Measurements from ENCODE around the gene HEBP2. TPM values are rescaled to one million over a fixed set of nuclear protein-coding genes. Genes with fewer than 3 reads are reported as not detected.

The HEBP2 gene
- total RNA-seq, 1 experiment from 2014 or later, result 58.9 TPM

GRCh38 chr6:138464085-138464484 lies 60.1 kb downstream of the HEBP2 start:
- H3K36me3 ChIP-seq (ENCODE audit: low read depth, low read length), result no peaks in the 10 kb centered on the region
- H2AFZ ChIP-seq (ENCODE audit: low read length), result no peak overlapping the region
- no peak overlapping the region for H3K4me3 ChIP-seq (ENCODE audit: low read length)
- no peaks in the 10 kb centered on the region for H3K9me2 ChIP-seq (replicated peaks; ENCODE audit: low read length)
- ChIA-PET POLR2A (ENCODE audit: unreplicated experiment) (no interaction called here), CTCF (no interaction called here)
- no TSS peak for BruUV-seq (replicated peaks)
- H3K4me2 ChIP-seq (ENCODE audit: low read length), result no peak overlapping the region
- H4K20me1 ChIP-seq (ENCODE audit: low read length), result no peaks in the 10 kb centered on the region
- peaks cover 6% of the 10 kb centered on the region for H3F3A ChIP-seq (ENCODE audit: low read length, unreplicated experiment)
- no peaks in the 10 kb centered on the region for H3K9me3 ChIP-seq (ENCODE audit: low read length)
- H3K79me2 ChIP-seq (ENCODE audit: low read length), result no peaks in the 10 kb centered on the region
- no peak for ATAC-seq
- TF ChIP-seq CTCF (conservative IDR thresholded peaks at IDR 0.05; ENCODE audit: low read depth, low read length) (no peak), EZH2 (IDR thresholded peaks at IDR 0.05; ENCODE audit: low read length, unreplicated experiment) (no peak), EZH2phosphoT487 (IDR thresholded peaks at IDR 0.05; ENCODE audit: borderline replicate concordance, low read length) (no peak)
- intact Hi-C loops (cut with micrococcal nuclease), result no loop called here
- H3K27ac ChIP-seq (ENCODE audit: low read length), result peak overlapping the region; percentile 95
- H3K4me1 ChIP-seq (ENCODE audit: insufficient read depth, low read length), result peaks cover 46% of the 10 kb centered on the region
- no peak for DNase-seq
- no peak overlapping the region for H3K9ac ChIP-seq (ENCODE audit: low read length)
- H3K27me3 ChIP-seq (ENCODE audit: low read length), result no peaks in the 10 kb centered on the region

DNA sequence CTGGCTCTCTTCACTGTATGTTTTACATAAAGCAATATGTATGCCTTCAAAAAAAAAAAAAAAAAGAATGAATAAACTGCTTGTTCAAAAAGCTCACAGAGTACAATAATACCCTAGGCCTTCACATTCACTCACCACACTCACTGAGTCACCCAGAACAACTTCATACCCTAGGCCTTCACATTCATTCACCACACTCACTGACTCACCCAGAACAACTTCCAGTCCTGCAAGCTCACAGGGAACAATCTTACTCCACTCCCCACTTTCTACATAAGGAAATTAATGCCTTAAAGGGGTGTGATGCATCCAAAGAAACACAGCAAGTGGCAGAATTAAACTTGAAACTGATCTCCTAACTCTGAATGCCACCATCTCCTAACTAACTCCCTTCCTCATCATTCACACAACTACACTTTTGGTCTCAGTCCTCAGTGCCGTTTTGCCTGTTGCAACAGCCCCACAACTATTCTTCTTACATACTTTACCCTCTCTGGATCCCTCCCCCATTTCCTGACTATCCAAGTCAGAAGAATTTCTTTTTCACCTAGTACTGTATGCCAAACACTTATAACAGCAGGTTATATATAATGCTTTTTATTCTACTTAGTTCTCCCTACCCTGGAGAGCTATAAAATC lies 61.1 kb downstream of the HEBP2 start:
- peak overlapping the region; percentile 73 for H3K4me2 ChIP-seq (ENCODE audit: low read length)
- ATAC-seq (peak; percentile 70), DNase-seq (peak; percentile 88)
- H4K20me1 ChIP-seq (ENCODE audit: low read length), result no peaks in the 10 kb centered on the region
- ChIA-PET CTCF (interaction anchor here (0.6 to 0.7 kb wide), 2 partner anchors 10 to 309 kb away, joined by 3 read pairs; no protein-coding TSS in a partner anchor), POLR2A (ENCODE audit: unreplicated experiment) (interaction anchor here (0.6 kb wide), 1 partner anchor 15 kb away, joined by 12 read pairs; no protein-coding TSS in a partner anchor)
- no peaks in the 10 kb centered on the region for H3K79me2 ChIP-seq (ENCODE audit: low read length)
- BruUV-seq (replicated peaks), result no TSS peak
- H3K4me3 ChIP-seq (ENCODE audit: low read length), result peak overlapping the region; percentile 28; the same call in 1 of the 2 replicates
- no peak overlapping the region for H2AFZ ChIP-seq (ENCODE audit: low read length)
- peaks cover 6% of the 10 kb centered on the region for H3F3A ChIP-seq (ENCODE audit: low read length, unreplicated experiment)
- H3K9me3 ChIP-seq (ENCODE audit: low read length), result no peaks in the 10 kb centered on the region
- intact Hi-C loops (cut with micrococcal nuclease), result loop anchor here (5.0 kb wide), 1 partner anchor 38 kb away; no protein-coding TSS in a partner anchor
- peaks cover 54% of the 10 kb centered on the region for H3K4me1 ChIP-seq (ENCODE audit: insufficient read depth, low read length)
- TF ChIP-seq EZH2phosphoT487 (IDR thresholded peaks at IDR 0.05; ENCODE audit: borderline replicate concordance, low read length), result no peak
- no peak for TF ChIP-seq EZH2 (IDR thresholded peaks at IDR 0.05; ENCODE audit: low read length, unreplicated experiment)
- TF ChIP-seq CTCF (conservative IDR thresholded peaks at IDR 0.05; ENCODE audit: low read depth, low read length), result no peak
- peak overlapping the region; percentile 95 for H3K27ac ChIP-seq (ENCODE audit: low read length)
- no peaks in the 10 kb centered on the region for H3K27me3 ChIP-seq (ENCODE audit: low read length)
- H3K36me3 ChIP-seq (ENCODE audit: low read depth, low read length), result no peaks in the 10 kb centered on the region
- H3K9me2 ChIP-seq (replicated peaks; ENCODE audit: low read length), result no peaks in the 10 kb centered on the region
- H3K9ac ChIP-seq (ENCODE audit: low read length), result peak overlapping the region; percentile 56

- DNase-seq (peak; percentile 68), ATAC-seq (no peak)
- Histone ChIP-seq H3K4me2 (ENCODE audit: low read length) (peak overlapping the region; percentile 78), H3K9me3 (ENCODE audit: low read length) (no peaks in the 10 kb centered on the region), H3K9ac (ENCODE audit: low read length) (peak overlapping the region; percentile 80), H4K20me1 (ENCODE audit: low read length) (no peaks in the 10 kb centered on the region), H3F3A (ENCODE audit: low read length, unreplicated experiment) (peaks cover 6% of the 10 kb centered on the region), H3K36me3 (ENCODE audit: low read depth, low read length) (no peaks in the 10 kb centered on the region), H3K79me2 (ENCODE audit: low read length) (no peaks in the 10 kb centered on the region), H3K4me3 (ENCODE audit: low read length) (no peak overlapping the region), H3K27me3 (ENCODE audit: low read length) (no peaks in the 10 kb centered on the region), H2AFZ (ENCODE audit: low read length) (no peak overlapping the region), H3K4me1 (ENCODE audit: insufficient read depth, low read length) (peaks cover 57% of the 10 kb centered on the region), H3K9me2 (replicated peaks; ENCODE audit: low read length) (no peaks in the 10 kb centered on the region), H3K27ac (ENCODE audit: low read length) (peak overlapping the region; percentile 100)
- intact Hi-C loops (cut with micrococcal nuclease), result loop anchor here (2.0 to 5.0 kb wide), 3 partner anchors 13 to 41 kb away; no protein-coding TSS in a partner anchor
- TF ChIP-seq EZH2 (IDR thresholded peaks at IDR 0.05; ENCODE audit: low read length, unreplicated experiment) (no peak), CTCF (conservative IDR thresholded peaks at IDR 0.05; ENCODE audit: low read depth, low read length) (no peak), EZH2phosphoT487 (IDR thresholded peaks at IDR 0.05; ENCODE audit: borderline replicate concordance, low read length) (no peak)
- CTCF ChIA-PET, result no interaction called here
- POLR2A ChIA-PET (ENCODE audit: unreplicated experiment), result no interaction called here
- no TSS peak for BruUV-seq (replicated peaks)
Measured at GRCh38 chr6:138467901-138468300, 63.9 kb downstream of the HEBP2 start.
